ENCODE measurements around the gene TUBA4A. TPM values are rescaled to one million over a fixed set of nuclear protein-coding genes. Genes with fewer than 3 reads are reported as not detected.

TUBA4A gene
- total RNA-seq, 1 donor: 11.9 TPM

DNA sequence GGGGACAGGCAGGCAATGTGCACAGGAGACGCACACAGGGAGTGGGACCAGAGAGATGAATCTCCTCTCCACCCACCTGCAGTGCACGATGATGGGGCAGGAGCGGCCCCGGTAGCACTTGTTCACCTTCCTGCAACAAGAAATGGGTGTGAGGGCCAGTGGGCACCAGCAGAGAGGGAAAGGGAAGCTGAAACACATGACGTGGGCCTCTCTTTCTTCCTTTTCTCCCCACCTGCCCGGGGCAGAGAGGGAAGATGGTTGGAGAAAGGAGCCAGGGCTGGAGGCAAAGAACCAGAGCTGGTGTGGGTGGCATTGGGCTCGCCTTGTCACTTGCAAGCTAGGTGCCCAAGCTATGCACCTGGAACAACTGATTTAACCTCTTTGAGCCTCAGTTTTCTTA is 37.7 kb upstream of the TUBA4A start:
- no peak overlapping the region for H2AFZ ChIP-seq (ENCODE audit: low read length)
- no peaks in the 10 kb centered on the region for H3K9me3 ChIP-seq (ENCODE audit: low read depth, low read length)
- peaks cover 23% of the 10 kb centered on the region for H3K4me1 ChIP-seq (ENCODE audit: insufficient read depth, low read length)
- TF ChIP-seq, protein P1, sequence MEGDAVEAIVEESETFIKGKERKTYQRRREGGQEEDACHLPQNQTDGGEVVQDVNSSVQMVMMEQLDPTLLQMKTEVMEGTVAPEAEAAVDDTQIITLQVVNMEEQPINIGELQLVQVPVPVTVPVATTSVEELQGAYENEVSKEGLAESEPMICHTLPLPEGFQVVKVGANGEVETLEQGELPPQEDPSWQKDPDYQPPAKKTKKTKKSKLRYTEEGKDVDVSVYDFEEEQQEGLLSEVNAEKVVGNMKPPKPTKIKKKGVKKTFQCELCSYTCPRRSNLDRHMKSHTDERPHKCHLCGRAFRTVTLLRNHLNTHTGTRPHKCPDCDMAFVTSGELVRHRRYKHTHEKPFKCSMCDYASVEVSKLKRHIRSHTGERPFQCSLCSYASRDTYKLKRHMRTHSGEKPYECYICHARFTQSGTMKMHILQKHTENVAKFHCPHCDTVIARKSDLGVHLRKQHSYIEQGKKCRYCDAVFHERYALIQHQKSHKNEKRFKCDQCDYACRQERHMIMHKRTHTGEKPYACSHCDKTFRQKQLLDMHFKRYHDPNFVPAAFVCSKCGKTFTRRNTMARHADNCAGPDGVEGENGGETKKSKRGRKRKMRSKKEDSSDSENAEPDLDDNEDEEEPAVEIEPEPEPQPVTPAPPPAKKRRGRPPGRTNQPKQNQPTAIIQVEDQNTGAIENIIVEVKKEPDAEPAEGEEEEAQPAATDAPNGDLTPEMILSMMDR (IDR thresholded peaks at IDR 0.05; ENCODE audit: extremely low read depth, low read depth, low read length): no peak
- H3K79me2 ChIP-seq (ENCODE audit: insufficient read depth, low read length): no peaks in the 10 kb centered on the region
- no peaks in the 10 kb centered on the region for H4K20me1 ChIP-seq (ENCODE audit: insufficient read depth, low read length)
- no peak overlapping the region for H3K4me3 ChIP-seq (ENCODE audit: insufficient read depth, low read length)
- no peak overlapping the region for H3K4me2 ChIP-seq (ENCODE audit: insufficient read depth, low read length)
- DNase-seq (ENCODE audit: insufficient read length, low spot score, missing footprints): no peak
- H3K27me3 ChIP-seq (ENCODE audit: insufficient read depth, low read length): no peaks in the 10 kb centered on the region
- no peak overlapping the region for H3K27ac ChIP-seq (ENCODE audit: low read depth, low read length)
- H3K36me3 ChIP-seq (ENCODE audit: insufficient read depth, low read length): no peaks in the 10 kb centered on the region

- Histone ChIP-seq H3K4me1 (ENCODE audit: insufficient read depth, low read length) (peaks cover 26% of the 10 kb centered on the region), H3K79me2 (ENCODE audit: insufficient read depth, low read length) (no peaks in the 10 kb centered on the region), H4K20me1 (ENCODE audit: insufficient read depth, low read length) (no peaks in the 10 kb centered on the region), H3K27ac (ENCODE audit: low read depth, low read length) (no peak overlapping the region), H3K9me3 (ENCODE audit: low read depth, low read length) (no peaks in the 10 kb centered on the region), H3K4me3 (ENCODE audit: insufficient read depth, low read length) (no peak overlapping the region), H2AFZ (ENCODE audit: low read length) (no peak overlapping the region), H3K36me3 (ENCODE audit: insufficient read depth, low read length) (no peaks in the 10 kb centered on the region), H3K27me3 (ENCODE audit: insufficient read depth, low read length) (no peaks in the 10 kb centered on the region), H3K4me2 (ENCODE audit: insufficient read depth, low read length) (peak overlapping the region; percentile 20)
- no peak for DNase-seq (ENCODE audit: insufficient read length, low spot score, missing footprints)
- TF ChIP-seq, protein P1 (IDR thresholded peaks at IDR 0.05; ENCODE audit: extremely low read depth, low read depth, low read length): no peak
Observed at GRCh38 chr2:219290381-219291171, 36.9 kb upstream of the TUBA4A start.

DNA sequence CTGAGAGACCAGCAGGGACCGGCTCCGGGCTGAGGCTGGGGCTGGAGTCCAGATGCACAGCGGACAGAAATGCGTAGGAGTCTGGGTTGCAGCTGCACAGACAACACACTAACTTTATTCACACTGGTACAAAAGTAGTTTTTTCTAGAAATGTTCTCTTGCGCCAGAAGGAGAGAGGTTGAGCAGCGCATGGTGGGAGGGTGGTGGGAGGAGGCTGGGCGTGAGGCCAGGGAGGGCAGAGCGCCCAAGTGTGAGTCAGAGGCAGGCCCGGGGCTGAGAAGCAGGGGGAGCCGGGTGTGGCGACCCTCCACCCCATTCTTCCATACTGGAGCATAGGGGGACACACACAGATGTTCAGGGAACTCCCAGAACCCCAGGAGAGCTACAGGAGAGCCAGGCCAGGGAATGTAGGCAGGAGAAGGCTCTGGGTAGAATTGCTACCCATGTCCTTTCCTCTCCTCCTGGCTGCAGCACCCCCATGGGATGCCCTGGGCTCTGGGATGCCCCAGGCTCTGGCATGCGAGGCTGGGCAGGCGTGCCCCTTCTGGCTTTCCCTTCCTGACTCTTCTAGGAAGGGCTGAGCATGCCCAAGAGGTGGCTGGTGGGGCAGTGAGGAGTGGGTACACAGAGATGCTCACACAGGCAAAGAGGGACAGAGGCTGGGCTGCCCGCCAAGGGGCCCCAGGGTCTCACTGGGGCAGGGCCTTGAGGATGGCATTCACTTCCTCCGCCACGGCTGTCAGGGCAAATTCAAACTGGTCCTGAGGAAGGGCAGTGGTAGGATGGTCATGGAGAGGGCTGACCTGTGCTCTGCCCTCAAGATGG is 36.0 kb upstream of the TUBA4A start:
- Histone ChIP-seq H2AFZ (ENCODE audit: low read length) (peak overlapping the region; percentile 44), H3K4me1 (ENCODE audit: insufficient read depth, low read length) (peaks cover 26% of the 10 kb centered on the region), H3K27me3 (ENCODE audit: insufficient read depth, low read length) (no peaks in the 10 kb centered on the region), H3K9me3 (ENCODE audit: low read depth, low read length) (no peaks in the 10 kb centered on the region), H3K79me2 (ENCODE audit: insufficient read depth, low read length) (no peaks in the 10 kb centered on the region), H3K4me3 (ENCODE audit: insufficient read depth, low read length) (peak overlapping the region; percentile 12), H3K4me2 (ENCODE audit: insufficient read depth, low read length) (peak overlapping the region; percentile 20), H3K27ac (ENCODE audit: low read depth, low read length) (peak overlapping the region; percentile 50), H3K36me3 (ENCODE audit: insufficient read depth, low read length) (peaks cover 7% of the 10 kb centered on the region), H4K20me1 (ENCODE audit: insufficient read depth, low read length) (peaks cover 1% of the 10 kb centered on the region)
- DNase-seq (ENCODE audit: insufficient read length, low spot score, missing footprints): peak; percentile 98
- TF ChIP-seq, protein P1 (IDR thresholded peaks at IDR 0.05; ENCODE audit: extremely low read depth, low read depth, low read length): no peak

DNA sequence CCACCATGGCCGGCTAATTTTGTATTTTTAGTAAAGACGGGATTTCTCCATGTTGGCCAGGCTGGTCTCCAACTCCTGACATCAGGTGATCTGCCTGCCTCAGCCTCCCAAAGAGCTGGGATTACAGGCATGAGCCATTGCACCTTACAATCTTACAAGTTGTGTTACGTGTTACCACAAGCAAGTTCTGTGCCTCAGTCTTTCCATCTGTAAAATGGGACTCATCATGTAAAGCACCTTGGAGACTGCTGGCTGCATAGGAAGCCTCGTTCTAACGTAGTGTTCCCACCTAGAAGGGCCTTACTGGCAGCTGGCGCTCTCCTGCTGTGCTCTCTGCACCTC is 35.4 kb upstream of the TUBA4A start:
- peaks cover 10% of the 10 kb centered on the region for H3K36me3 ChIP-seq (ENCODE audit: insufficient read depth, low read length)
- peak overlapping the region; percentile 20 for H3K4me2 ChIP-seq (ENCODE audit: insufficient read depth, low read length)
- TF ChIP-seq, protein P1 (IDR thresholded peaks at IDR 0.05; ENCODE audit: extremely low read depth, low read depth, low read length): no peak
- DNase-seq (ENCODE audit: insufficient read length, low spot score, missing footprints): no peak
- H3K27ac ChIP-seq (ENCODE audit: low read depth, low read length): peak overlapping the region; percentile 50
- H3K27me3 ChIP-seq (ENCODE audit: insufficient read depth, low read length): no peaks in the 10 kb centered on the region
- no peaks in the 10 kb centered on the region for H3K79me2 ChIP-seq (ENCODE audit: insufficient read depth, low read length)
- H3K4me3 ChIP-seq (ENCODE audit: insufficient read depth, low read length): no peak overlapping the region
- peaks cover 5% of the 10 kb centered on the region for H4K20me1 ChIP-seq (ENCODE audit: insufficient read depth, low read length)
- H3K4me1 ChIP-seq (ENCODE audit: insufficient read depth, low read length): peaks cover 21% of the 10 kb centered on the region
- no peak overlapping the region for H2AFZ ChIP-seq (ENCODE audit: low read length)
- no peaks in the 10 kb centered on the region for H3K9me3 ChIP-seq (ENCODE audit: low read depth, low read length)

Data from osteoblast (primary cell).